H1 (cell line): ENCODE data around the gene PEPD. TPM values are rescaled to one million over a fixed set of nuclear protein-coding genes. Genes with fewer than 3 reads are reported as not detected.

ENCODE experiments used
- MAFK ChIP-seq: IDR thresholded peaks from 2 replicates; pipeline ENCODE4 v1.6.1; 2012; ENCODE audit warnings: low read depth, mild to moderate bottlenecking, improper control_type of control experiment, low read length
- USF2 ChIP-seq: IDR thresholded peaks from 2 replicates; pipeline ENCODE4 v1.6.1; 2011; ENCODE audit warnings: low read length, improper control_type of control experiment
- polyA plus RNA-seq, 7 experiments: library from polyadenylated mRNA; depleted of rRNA in 3 of 7; stranded (reverse) in 5 of 7; unstranded in 2 of 7; fragments of >200 nt in 5 of 7; fragments of 200-250 nt in 2 of 7; gene quantifications; 1 replicate in 5 of 7; 2 replicates in 1 of 7; 4 replicates in 1 of 7; pipeline versions ENCODE4 v1.2.1 to v1.2.3, GENCODE V29; 2011 to 2013; ENCODE audit warnings: missing spikeins in 2 of 7, mixed read lengths in 2 of 7
- total RNA-seq: library from RNA; stranded (reverse); fragmentation: NEBNext Ultra II Directional; extraction: Animal tissue kit (Norgen Biotek cat#: 25700); gene quantifications from 2 replicates; pipeline ENCODE4 v1.2.1, GENCODE V29; 2021

Gene PEPD
- total and polyA plus RNA-seq, 2 of the 8 experiments (the other 6 are each of a cell fraction or from before 2014, with no cell fraction given), result 84.1 to 178 TPM

- TF ChIP-seq USF2 (no peak), MAFK (no peak)
These were observed 9.3 kb upstream of the PEPD start (continued) for GRCh38 chr19:33530842-33531241.
